Fibroblast of the aortic adventitia (primary cell): ENCODE data around the gene SLC37A4. TPM values are rescaled to one million over a fixed set of nuclear protein-coding genes. Genes with fewer than 3 reads are reported as not detected.

Source experiments
- DNase-seq: peaks from one replicate; pipeline ENCODE4 v3.0.0-alpha.2; 2010; ENCODE audit warnings: low read depth
- H3K4me3 ChIP-seq: 2 replicates; pipeline ENCODE4 v1.5.1; 2011; ENCODE audit warnings: low read depth, mild to moderate bottlenecking, control low read depth, low read length, moderate library complexity
- total RNA-seq: library from RNA; depleted of rRNA; stranded (reverse); fragments of >200 nt; gene quantifications from 2 replicates; pipeline ENCODE4 v1.2.3, GENCODE V29; 2012; ENCODE audit warnings: low replicate concordance
- TF ChIP-seq, protein P1 (sequence below): IDR thresholded peaks from 2 replicates; pipeline ENCODE4 v1.5.1; 2011; ENCODE audit warnings: mild to moderate bottlenecking, low read length, control low read depth, inconsistent platforms; ENCODE audit not compliant: insufficient read depth

Gene SLC37A4
- 13.4 and 15.5 TPM in 2 replicates for total RNA-seq

DNA sequence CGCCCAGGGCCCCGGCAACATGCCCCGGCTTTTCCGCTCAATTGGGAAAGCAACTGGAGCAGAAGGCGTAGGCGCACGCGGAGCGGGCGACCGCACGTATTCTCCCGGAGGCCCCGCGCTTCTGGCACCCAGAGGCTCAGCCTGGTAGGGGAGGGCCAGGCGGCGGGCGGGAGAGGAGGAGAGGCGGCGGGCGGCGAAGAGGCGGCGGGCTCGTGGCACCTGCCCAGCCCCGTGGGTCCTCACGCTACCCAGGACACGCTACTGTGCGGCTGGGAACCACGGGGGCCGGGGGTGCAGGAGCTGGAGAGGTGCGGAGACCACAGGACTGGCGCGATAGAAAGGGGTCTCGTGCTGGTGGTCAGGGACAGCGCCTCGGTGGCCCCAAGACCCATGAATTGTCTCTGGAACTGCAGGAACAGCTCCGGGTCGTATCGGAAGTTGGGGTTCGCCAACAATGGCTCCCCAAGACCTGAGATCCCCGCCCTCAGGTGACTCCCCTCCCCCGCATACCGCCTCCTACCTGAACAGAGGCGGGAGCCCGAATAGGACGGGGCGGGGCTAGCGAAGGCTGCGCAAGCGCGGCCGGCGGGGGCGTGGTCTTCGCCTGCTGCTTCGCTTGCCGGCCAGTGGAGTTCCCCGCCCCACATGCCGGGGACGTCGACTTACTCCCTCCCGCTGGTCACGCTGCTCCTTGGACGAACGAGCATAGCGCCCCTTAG, at the start of gene SLC37A4:
TSS of gene SLC37A4 (minus strand) at position 549 of the 719 bp plus-strand sequence.
- H3K4me3 ChIP-seq, result peak within 1 kb of the TSS; percentile 90
- TF ChIP-seq, protein P1, sequence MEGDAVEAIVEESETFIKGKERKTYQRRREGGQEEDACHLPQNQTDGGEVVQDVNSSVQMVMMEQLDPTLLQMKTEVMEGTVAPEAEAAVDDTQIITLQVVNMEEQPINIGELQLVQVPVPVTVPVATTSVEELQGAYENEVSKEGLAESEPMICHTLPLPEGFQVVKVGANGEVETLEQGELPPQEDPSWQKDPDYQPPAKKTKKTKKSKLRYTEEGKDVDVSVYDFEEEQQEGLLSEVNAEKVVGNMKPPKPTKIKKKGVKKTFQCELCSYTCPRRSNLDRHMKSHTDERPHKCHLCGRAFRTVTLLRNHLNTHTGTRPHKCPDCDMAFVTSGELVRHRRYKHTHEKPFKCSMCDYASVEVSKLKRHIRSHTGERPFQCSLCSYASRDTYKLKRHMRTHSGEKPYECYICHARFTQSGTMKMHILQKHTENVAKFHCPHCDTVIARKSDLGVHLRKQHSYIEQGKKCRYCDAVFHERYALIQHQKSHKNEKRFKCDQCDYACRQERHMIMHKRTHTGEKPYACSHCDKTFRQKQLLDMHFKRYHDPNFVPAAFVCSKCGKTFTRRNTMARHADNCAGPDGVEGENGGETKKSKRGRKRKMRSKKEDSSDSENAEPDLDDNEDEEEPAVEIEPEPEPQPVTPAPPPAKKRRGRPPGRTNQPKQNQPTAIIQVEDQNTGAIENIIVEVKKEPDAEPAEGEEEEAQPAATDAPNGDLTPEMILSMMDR, result peak; percentile 92
- peak; percentile 97 for DNase-seq

DNA sequence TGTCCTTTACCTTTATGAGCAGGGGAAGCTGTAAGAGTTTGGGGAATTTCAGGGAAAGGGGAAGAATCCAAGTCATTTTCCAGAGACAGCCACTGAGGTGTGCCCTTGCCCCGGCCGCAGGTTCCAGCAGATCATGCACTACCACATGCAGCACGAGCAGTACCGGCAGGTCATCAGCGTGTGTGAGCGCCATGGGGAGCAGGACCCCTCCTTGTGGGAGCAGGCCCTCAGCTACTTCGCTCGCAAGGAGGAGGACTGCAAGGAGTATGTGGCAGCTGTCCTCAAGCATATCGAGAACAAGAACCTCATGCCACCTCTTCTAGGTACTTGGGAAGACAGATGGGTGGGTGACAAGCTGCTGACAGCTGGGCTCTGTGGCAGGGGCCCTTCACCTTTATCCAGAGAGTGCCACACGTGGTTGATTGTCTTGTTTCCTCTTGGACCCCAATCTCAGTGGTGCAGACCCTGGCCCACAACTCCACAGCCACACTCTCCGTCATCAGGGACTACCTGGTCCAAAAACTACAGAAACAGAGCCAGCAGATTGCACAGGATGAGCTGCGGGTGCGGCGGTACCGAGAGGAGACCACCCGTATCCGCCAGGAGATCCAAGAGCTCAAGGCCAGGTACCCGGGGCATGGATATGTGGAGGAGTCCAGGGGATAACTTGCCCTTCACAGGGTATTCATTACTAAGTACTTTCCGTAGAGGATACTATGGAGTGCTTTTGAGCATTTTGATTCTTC, 48.2 kb upstream of the SLC37A4 start:
- TF ChIP-seq, protein P1, result no peak
- DNase-seq, result no peak

DNA sequence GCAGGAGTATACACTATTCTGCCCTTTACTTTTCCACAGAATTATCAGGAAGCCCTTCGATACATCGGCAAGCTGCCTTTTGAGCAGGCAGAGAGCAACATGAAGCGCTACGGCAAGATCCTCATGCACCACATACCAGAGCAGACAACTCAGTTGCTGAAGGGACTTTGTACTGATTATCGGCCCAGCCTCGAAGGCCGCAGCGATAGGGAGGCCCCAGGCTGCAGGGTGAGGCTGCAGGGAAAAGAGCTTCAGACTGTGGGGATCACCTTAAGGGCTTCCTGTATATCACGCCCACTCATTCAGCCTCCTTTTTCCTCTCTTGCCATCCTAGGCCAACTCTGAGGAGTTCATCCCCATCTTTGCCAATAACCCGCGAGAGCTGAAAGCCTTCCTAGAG, 47.2 kb upstream of the SLC37A4 start:
- no peak for DNase-seq
- TF ChIP-seq, protein P1, result no peak
- H3K4me3 ChIP-seq, result no peak overlapping the region

More for the DNA sequence above, 48.2 kb upstream of the SLC37A4 start:
- H3K4me3 ChIP-seq, result no peak overlapping the region

GRCh38 chr11:119067371-119068222, 36.9 kb upstream of the SLC37A4 start, which contains the start of gene VPS11:
Gene VPS11 (plus strand): TSS chr11:119067818. CDS start chr11:119067824, 6 bp downstream.
- TF ChIP-seq, protein P1, result no peak
- H3K4me3 ChIP-seq, result peak within 1 kb of the TSS; percentile 99
- DNase-seq, result peak; percentile 95

DNA sequence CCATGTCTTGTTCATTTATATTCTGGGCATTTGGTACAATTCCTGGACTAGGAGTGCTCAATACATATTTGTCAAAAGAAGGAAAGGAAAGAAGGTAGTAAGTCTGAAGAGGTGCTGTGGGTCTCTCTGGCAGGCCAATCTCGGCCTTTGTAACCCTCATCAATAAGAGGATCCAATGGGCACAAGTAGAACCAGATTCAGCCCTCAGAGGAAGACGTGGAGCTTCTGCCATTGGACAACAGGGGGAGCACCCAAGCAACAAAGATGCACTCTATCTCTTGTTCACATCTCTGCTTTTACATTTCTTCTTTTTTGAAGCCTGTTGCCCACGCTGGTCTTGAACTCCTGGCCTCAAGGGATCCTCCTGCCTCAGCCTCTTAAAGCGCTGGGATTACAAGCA, 34.7 kb upstream of the SLC37A4 start:
- TF ChIP-seq, protein P1, result peak; percentile 58
- DNase-seq, result peak; percentile 36
- no peak overlapping the region for H3K4me3 ChIP-seq

- peak; percentile 87 for DNase-seq
- TF ChIP-seq, protein P1, result no peak
- no peak overlapping the region for H3K4me3 ChIP-seq
These were observed 32.1 kb upstream of the SLC37A4 start for GRCh38 chr11:119062779-119063178.
